GM18519 (cell line): ENCODE data around the gene ROR2.

Source experiments
- ATAC-seq: cut with Tn5 transposase; IDR thresholded peaks from one replicate; pipeline ENCODE4 v1.9.1; 2021; ENCODE audit warnings: mild to moderate bottlenecking, moderate library complexity; ENCODE audit not compliant: unreplicated experiment, low FRiP score

The ROR2 gene

DNA sequence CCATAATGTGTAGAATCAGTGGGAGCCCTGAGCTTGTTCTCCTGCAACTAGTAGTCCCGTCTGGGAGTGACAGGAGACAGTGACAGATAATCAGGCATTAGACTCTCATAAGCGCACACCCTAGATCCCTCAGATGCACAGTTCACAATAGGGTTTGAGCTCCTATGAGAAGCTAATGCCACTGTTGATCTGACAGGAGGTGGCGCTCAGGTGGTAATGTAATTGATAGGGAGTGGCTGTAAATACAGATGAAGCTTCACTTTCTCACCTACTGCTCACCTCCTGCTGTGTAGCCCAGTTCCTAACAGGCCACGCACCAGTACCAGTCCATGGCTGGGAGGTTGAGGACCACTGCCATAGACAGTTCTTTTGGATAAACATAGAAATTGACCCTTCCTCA, 188.7 kb downstream of the ROR2 start:
- ATAC-seq: no peak

DNA sequence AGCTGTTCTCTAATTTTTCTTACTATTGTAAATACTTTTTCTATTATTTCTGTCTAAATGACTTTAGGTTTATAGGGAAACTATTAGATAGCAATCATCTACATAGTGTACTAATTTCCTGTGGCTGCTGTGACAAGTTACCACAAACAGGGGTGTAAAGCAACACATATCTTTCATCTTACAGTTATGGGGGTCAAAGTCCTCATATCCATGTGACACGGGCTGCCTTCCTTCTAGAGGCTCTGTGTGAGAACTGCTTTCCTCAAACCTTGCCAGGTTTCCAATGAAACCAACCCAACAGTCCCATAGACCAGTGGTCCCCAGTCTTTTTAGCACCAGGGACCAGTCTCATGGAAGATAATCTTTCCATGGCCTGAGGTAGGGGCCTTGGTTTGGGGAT, 189.1 kb downstream of the ROR2 start:
- no peak for ATAC-seq

DNA sequence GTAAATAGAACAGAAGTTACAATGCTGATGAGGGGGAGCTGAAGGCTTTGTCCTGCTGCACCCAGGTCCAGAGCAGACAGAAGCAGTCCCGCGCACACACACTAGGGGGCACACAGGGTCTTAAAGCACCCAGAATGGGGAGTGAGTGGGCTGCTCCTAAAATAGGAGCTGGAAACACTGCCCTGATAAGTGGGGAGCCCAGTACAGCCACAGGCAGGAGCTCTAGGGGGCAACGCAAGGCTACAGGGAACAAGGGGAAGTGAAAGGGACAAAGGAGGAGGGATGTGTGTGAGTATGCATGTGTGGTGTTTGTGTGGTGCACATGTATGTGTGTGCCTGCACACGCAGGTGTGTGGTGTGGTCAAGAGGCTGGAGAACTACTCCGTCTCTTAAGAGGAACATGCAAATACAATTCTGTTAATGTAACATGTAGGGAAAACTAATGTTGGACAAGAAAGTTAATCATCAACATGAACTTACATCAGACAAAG, 191.5 kb downstream of the ROR2 start:
- no peak for ATAC-seq

DNA sequence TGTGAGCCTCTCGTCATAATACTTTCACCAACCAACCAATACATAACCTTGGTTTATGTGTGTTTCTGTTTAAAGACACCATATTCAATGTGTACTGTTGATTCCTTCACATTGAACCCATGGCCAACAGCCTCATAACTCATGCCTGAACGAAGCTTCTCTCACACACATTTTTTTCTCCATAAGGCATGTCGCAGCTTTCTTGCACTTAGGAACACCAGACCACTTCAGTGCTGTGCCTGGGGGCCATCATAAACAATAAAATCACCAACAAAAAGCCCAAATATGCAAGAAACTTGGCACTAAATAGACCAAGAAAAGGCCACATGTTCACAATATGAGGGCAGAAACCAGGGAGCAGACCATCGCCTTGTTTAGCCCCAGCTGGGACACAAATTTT, 192.2 kb downstream of the ROR2 start:
- ATAC-seq: no peak

DNA sequence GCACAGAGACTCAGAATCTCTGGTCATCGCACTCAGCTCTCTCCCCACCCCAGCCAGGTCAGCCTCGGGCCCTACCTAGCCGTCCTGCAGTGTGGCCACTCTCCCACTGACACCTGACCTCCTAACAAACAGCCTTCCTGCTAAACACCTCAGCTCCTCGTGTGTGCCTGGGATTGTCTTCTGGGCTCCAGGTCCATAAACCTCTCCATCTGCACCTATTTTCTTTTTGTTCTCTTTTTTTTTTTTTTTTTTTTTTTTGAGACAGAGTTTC, 193.6 kb downstream of the ROR2 start:
- ATAC-seq: no peak

DNA sequence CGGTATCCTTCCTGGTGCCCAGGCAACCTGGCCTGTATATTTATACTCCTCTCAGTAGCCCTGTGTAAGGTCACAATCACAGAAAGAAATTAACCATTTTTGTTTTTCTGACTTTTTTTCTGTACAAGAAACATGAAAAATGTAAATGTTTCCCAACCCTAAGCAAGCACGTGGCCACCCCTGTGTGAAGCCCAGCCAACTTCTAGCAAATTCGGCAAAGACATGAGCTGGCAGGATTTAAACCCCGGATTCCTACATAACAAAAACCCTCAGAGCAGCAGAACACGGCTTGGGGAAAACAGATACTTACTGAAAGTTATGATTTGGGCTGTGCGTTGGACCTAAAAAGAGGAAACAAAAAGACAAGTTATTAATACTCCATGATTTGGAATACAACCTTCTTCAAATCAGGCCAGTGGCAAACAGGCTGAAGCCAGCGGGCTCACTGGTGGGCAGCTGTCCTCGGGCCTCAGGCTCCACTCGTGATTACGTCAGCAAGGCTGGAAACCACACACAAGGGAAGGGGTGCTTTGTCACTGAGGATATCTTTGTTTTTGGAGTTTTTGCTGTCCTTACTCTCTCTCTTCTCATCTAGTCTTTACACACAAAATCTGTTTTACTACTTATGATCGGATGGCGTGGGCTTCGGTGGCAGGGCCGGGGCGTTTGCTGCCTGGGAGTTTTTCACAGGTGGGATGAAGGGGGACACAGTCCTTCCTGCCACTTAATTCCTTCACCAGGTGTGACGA, 194.1 kb downstream of the ROR2 start:
- ATAC-seq: no peak

DNA sequence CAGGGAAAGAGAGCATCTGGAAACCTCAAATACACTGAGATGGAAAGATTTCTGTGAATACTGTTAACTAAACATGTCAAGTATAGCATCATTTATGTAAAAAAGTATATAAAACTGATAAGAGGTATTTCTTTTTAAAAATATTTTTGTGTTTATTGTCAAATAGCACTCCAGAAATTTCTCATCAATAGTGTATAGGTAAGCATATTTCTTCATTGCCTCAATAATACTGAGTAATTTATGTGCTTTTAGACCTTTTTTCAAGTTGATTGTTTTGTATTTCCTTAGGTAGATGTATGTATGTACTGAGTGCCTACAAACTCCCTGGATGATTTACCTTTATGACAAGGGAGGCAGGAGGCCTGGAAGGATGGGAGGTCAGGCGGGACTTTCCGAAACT, 196.3 kb downstream of the ROR2 start:
- no peak for ATAC-seq

DNA sequence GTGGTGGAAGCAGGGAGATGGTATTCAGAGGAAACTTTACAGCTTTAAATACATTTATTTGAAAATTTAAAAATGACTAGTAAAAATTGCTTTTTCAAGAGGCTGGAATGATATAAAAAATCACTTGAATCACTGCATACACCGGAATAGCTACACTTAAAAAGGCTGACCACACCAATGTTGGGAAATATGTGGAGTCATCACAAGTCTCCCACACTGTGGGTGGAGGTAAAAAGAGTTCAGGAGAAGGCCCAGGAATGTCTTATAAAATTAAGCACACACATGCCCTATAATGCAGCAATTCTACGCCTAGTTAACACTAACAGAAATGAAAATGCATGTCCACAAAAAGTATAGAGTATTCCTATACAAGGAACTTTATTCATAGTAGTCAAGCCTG, 198.1 kb downstream of the ROR2 start:
- no peak for ATAC-seq

DNA sequence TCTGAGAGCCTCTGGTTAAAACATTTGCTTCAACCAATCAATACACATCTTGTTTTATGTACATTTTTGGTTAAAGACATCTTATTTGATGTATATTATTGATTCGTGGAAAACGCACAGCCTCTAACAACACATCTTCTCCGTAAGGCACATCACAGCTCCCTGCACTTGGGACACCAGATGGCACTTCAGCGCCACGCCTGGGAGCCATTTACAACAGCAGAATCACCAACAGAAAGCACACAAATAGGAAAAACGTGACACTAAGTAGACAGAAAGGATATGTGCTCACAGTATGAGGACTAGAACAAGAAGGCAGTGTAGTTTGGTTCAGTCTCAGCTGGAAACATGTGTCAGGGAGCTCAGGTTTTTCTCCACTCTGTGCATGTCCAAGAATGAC, 199.7 kb downstream of the ROR2 start:
- ATAC-seq: no peak

DNA sequence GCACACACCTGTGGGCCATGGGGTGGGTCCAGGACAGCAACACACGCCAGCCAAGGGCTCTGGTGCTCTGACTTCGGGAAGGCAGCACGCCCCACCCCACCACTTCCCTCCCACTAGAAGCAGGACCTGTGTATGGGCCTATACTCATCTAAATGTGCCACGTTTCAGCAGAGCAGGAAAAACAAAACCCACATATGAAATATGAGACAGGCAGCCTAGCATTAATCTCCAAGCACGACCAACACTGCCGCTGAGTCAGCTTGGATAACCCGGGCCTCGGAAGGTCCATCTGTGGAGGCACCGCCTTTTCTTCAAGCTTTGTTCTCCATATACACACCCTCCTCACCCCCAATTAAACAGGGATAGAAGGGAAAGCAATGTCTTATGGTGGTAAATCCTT, 203.1 kb downstream of the ROR2 start:
- no peak for ATAC-seq

DNA sequence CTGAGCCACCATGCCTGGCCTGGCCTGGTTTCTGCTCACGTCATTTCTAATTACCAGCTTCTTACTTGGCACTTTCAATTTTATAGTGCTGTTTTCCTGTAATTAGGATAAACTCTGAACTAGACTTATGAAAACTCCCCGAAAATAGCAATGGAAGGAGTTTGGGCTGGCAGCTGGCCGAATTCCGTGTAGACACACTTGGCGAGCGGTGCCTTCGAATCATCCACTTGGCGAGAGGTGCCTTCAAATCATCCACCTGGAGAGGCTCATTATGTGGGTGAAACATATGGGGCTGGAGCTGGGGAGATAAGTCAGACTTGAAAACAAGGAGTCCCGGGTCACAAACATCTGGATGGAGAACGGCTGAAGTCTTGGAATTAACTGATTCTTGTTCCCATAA, 203.7 kb downstream of the ROR2 start:
- no peak for ATAC-seq

DNA sequence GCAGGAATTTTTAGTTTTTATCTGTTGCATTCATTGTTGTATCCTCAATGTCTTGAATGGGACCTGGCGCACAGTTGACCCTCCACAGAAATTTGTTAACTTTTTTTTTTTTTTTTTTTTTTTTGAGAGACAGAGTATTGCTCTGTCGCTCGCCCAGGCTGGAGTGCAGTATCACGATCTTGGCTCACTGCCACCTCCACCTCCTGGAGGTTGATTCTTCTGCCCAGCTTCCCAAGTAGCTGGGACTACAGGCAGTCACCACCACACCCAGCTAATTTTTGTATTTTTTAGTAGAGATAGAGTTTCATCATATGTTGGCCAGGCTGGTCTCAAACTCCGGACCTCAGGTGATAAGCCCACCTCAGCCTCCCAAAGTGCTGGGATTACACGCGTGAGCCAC, 205.9 kb downstream of the ROR2 start:
- ATAC-seq: no peak

DNA sequence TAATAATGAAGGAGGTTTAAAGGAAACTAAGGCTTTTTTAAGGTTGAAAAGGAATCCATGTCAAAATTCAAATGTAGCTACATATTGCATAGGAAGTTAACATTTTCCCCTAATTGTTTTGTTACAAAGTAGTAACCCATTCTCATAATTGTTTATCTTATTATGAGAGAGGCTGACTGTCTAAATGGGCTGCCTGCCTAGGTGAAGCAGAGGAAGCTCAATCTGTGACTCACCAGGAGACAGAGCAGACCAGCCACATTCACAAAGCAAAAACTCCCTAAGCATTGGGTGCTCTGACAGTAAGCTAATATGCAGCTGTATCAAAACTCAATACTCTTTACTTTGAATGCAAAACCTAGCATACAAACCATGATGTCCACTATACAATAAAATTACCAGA, 208.5 kb downstream of the ROR2 start:
- ATAC-seq: no peak

DNA sequence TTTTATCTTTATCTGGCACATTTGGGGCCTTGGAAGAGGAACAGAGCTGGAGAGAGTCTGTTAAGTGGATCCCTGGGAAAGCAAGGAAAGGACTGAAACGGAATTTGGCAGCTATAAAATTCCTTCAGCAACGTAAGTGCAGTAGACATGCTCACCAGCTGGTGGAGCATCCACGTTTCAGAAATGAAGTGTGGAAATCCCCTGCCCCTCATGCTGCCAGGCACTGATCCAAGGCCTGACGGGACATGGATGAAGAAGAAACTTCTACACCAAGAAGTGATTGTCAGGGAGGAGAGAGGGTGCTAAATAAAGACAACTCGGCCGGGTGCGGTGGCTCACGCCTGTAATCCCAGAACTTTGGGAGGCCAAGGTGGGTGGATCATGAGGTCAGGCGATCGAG, 209.3 kb downstream of the ROR2 start:
- ATAC-seq: no peak

DNA sequence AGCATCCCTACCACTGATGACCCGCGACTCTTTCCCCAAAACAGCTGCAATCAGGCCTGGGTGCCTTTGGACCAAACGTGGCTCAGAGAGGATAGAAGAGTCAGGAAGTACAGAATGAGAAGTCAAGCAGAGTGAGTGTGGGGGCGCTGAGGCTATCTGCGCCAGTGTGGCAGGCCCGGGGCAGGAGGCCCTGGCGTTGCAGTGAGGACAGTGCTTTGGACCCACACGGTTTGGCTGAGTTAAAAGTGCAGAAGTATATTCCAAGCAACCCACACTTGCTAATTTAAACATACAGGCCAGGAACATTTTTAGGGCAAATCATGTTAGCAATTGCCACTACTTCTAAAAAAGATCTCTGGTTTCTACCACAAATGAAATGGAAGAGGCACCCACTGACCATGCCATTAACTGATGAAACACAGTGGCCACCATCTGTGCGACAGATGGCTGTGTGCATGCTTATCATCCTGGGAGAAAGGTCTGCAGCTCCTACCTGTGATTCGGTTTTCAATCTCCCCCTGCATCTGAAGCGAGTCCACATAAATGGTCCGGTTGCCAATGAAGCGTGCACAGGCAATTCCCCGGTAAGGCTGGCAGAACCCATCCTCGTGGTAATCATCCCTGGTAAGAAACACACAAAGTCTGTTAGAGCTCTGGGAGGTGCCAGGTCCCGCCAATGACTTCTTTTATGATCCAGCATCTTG, 213.0 kb downstream of the ROR2 start:
- ATAC-seq: no peak

DNA sequence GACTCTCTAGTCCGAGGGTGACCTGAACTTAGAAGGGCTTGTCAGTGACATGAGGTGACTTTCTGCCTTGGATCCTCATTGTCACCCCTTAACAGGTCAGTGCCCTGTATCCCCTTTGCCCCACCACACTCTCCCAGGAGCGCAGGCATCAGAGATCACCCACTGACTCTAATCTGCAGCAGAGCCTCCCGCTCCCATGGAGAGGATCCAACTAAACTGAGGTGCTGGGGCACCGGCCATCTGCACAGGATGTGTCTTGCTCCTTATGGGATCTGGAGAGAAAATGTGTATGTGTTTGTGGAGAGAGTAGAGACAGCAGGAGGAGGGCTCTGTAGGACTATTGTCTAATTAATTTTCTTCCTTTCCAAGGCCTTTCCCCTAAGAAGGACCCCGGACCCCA, 213.7 kb downstream of the ROR2 start:
- ATAC-seq: no peak

DNA sequence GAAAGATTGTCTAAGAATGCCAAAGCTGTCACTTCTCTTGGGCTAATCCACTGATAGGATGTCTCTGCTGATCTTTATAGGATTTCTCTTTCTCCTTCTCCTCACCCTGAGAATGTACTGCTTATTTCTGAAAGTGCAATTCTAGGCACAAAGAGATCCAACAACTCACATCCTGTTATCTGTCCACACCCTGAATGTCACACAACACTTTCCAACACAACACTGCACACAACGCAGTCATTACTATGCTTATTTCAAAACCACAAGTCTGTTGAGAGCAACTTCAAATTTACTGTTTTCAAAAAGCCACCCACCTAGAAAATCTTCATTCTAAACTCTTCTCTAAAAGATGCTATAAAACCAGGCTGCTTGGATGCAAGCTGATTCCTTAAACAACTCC, 215.0 kb downstream of the ROR2 start:
- ATAC-seq: no peak

DNA sequence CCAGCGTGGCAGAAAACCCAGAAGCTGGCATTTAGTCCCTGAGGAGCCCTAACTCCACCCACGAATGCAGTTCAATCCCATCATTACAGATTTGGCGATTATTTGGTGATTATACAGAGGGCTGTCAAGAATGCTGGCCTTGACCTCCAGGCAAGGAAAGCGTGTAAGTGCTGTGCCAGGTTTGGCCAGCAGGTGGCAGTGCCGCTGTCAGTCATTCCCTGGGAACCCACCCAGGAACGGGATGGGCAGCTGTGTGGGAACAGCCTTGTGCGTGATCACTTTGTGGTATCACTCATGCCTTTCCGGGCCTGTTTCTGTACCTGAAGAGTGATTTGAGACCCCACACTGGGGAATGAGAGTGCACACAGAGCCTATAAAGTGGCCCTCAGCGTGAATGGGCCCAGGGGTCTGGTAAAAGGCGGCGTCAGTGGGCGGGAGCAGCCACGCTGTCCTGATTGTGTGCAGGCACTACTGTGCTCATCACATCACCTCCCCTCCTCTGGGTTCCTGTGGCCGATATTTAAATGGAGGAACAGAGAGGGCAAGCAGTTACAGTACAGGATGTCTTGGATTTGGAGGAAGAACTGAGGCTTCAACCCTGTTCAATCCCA, 215.6 kb downstream of the ROR2 start:
- no peak for ATAC-seq

DNA sequence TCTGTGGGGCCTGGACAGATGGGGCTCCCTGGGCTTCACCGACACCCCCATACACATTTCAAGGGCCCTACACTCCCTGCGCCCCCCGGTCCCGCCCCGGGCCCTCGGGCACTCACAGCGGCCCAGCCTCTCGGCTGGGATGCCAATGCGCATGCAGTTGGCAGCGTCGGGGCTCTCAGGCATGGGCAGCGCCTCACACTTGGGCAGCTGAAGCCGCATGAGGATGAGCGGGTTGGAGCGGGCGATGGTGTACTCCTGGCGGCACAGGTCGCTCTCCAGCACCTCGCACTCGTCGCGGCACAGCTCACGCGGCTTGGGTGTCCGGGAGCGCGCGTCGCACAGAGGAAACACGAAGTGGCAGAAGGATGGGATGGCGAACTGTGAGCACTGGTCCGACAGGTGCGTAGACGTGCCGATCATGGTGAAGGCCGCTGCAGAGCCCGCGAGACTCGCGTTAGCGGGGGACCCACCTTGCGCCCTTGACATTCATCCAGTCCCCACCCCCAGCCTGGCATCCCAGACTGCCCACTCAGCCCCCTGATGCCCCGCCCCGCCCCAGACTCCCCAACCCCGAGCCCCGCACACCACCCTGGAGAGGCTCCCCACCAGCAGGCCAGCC, 216.9 kb downstream of the ROR2 start:
- ATAC-seq: no peak

DNA sequence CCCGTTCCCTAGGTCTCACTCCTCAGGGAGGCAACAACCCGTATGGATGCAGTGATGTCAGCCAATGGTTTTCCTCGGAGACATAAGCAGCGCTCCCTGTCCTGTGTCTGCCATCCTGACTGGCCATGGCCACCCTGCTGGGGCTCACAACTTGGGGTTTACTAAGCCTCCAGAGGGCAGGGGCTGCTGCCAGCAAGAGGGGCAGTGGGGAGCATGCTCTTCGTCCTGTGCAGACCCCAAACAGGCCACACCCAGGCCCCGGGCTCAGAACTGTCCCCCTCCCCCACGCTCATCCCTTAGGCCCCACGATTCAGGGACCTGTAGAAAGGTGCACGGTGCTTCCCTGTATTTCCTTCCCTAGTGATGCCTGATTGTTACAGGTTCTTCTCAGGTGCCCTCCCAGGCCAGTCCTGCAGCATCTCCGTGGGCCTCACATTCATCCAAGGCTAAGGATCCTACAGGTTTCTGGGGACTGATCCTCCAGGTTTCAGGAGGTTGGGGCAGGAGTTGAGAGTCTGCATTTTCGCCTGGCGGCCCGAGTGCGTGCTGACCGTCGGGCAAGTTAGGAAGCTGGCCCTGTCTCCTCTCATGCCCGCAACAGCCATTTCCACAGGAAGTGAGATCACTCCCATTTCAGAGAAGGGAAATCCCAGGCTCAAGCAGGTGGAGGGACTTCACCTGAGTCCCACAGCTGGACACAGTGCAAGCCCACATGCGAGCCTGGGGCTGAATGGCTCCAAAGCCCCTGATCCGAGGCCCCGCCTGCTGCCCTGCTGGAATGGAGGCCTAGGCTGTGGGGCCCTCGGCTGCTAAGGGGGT, 217.6 kb downstream of the ROR2 start:
- no peak for ATAC-seq

DNA sequence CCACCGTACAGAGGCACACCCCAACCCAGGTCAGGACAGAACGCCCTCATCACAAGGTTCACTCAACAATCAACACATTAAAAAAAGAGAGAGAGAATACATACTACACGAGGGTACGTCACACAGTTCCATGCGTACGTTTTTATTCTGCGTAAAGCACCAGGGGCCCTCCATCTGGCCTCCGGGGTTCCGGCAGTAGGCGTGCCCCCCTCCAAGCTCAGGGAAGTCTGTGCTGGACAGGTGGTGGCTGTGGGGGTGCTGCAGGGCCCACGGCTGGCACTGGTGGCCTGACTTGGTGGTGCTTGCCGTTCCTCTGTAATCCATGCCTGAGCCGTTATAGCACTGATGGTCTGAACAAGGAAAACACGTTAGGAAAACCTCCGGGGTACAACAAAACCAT, 219.2 kb downstream of the ROR2 start:
- ATAC-seq: no peak
